ENCODE data around the gene CBLL1. TPM values are rescaled to one million over a fixed set of nuclear protein-coding genes. Genes with fewer than 3 reads are reported as not detected.

The CBLL1 gene
- total and polyA plus RNA-seq, 2 of the 4 experiments (the other 2 are of a cell fraction), result 15.6 to 19.0 TPM

DNA sequence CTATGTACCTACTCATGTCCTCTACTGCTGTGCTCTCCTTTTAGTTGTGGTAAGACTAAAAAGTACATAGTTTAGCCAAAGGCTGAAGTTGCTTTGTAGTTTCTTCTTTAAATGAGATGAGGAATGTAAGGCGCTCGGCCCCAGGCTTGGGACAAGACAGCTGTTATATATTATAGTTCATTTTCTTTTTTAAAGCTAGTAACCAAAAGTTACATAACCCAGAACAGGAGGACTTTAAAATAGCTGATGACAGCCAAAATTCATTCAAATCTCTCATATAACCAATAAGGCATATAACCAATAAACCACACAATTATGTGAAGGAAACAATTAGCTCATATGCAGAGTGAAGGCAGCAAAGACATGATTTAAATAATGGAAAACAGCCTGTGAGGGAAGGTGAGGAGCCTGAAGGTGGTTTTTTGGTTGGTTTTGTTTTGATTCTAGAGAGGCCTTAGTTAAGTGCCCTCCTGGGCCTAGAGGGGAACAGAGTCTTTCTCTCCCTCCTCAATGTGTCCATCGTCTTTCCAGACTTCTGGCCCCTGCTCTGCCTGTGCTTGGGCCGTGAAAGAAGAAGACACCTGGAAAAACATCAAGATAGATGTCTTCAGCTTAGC is 47.5 kb upstream of the CBLL1 start:
- H2AK5ac ChIP-seq (ENCODE audit: low read depth, low read length), result no peak overlapping the region
- H3K4me3 ChIP-seq (ENCODE audit: insufficient read depth, low read depth, low read length), result no peak overlapping the region
- TF ChIP-seq BHLHE40 (IDR thresholded peaks at IDR 0.05; ENCODE audit: low read depth, low read length), result no peak
- TF ChIP-seq MXI1 (IDR thresholded peaks at IDR 0.05; ENCODE audit: borderline replicate concordance, low read depth, low read length), result no peak
- no peak for TF ChIP-seq MAFK (IDR thresholded peaks at IDR 0.05; ENCODE audit: low read depth, low read length)
- no peak for TF ChIP-seq FOS (IDR thresholded peaks at IDR 0.05; ENCODE audit: low read depth, low read length)
- TF ChIP-seq CEBPB (IDR thresholded peaks at IDR 0.05; ENCODE audit: low read depth, low read length), result no peak
- TF ChIP-seq RFX5 (IDR thresholded peaks at IDR 0.05; ENCODE audit: low read depth, low read length), result no peak
- TF ChIP-seq CHD1 (IDR thresholded peaks at IDR 0.05; ENCODE audit: low read depth, low read length), result no peak
- TF ChIP-seq NFE2L2 (IDR thresholded peaks at IDR 0.05; ENCODE audit: low read depth, low read length), result no peak
- 100% methylated on average over 1 of the region's 4 CpGs; no CpG with 5 or more reads in 1 of the 2 experiments for WGBS, 2 experiments (ENCODE audit: extremely low coverage in 2 of 2, insufficient read length in 1 of 2)
- no peaks in the 10 kb centered on the region for H3K79me1 ChIP-seq (ENCODE audit: low read depth in 1 of 2, low read length in 2 of 2)
- dilution Hi-C loops (cut with HindIII; ENCODE audit: low sequenced_read_pairs, unreplicated experiment) (no loop called here), in situ Hi-C loops (cut with MboI; ENCODE audit: low sequenced_read_pairs) (no loop called here), intact Hi-C loops (cut with micrococcal nuclease) (no loop called here)
- no peak overlapping the region for H2BK5ac ChIP-seq (ENCODE audit: low read depth, low read length, poor library complexity, severe bottlenecking)
- H3K36me3 ChIP-seq (ENCODE audit: control insufficient read depth, insufficient read depth, low read length), result no peaks in the 10 kb centered on the region
- H3K23ac ChIP-seq (ENCODE audit: low read depth, low read length), result no peak overlapping the region
- no peak overlapping the region for H2AFZ ChIP-seq (replicated peaks; ENCODE audit: low read length, poor library complexity)
- POLR2A ChIA-PET (ENCODE audit: unreplicated experiment), result no interaction called here
- H4K20me1 ChIP-seq (ENCODE audit: insufficient read depth, low read length), result no peaks in the 10 kb centered on the region
- CTCF ChIA-PET, result no interaction called here
- H3K18ac ChIP-seq (ENCODE audit: low read depth, low read length), result no peak overlapping the region
- H4K8ac ChIP-seq (ENCODE audit: low read depth in 2 of 2, low read length in 2 of 2), result no peak overlapping the region
- H2BK15ac ChIP-seq (ENCODE audit: low read depth, low read length), result no peak overlapping the region
- H4K5ac ChIP-seq (ENCODE audit: low read depth, low read length), result no peak overlapping the region
- H3K9me3 ChIP-seq (ENCODE audit: control insufficient read depth, insufficient read depth, low read length), result no peaks in the 10 kb centered on the region
- H3K27me3 ChIP-seq (ENCODE audit: control insufficient read depth, insufficient read depth, low read length), result no peaks in the 10 kb centered on the region
- no TSS peak for BruUV-seq (replicated peaks)
- H2BK120ac ChIP-seq (ENCODE audit: low read depth, low read length), result no peak overlapping the region
- no peak overlapping the region for H2BK20ac ChIP-seq (ENCODE audit: low read depth, low read length)
- H3K27ac ChIP-seq (ENCODE audit: insufficient read depth, low read length), result no peak overlapping the region
- no peak overlapping the region for H3K14ac ChIP-seq (replicated peaks; ENCODE audit: low read depth, low read length)
- no peak overlapping the region for H3K9ac ChIP-seq (ENCODE audit: low read depth, low read length)
- no peak for ATAC-seq (ENCODE audit: low read depth)
- H4K91ac ChIP-seq (ENCODE audit: insufficient read depth, low read depth, low read length), result no peak overlapping the region
- H3K56ac ChIP-seq (ENCODE audit: extremely low read depth, insufficient read depth, low read length), result no peak overlapping the region
- H3K4me2 ChIP-seq (ENCODE audit: low read depth, low read length), result no peak overlapping the region
- H3K4me1 ChIP-seq (ENCODE audit: control insufficient read depth, insufficient read depth, low read length), result peaks cover 13% of the 10 kb centered on the region
- H3K9me1 ChIP-seq (ENCODE audit: insufficient read depth, low read length), result peaks cover 7% of the 10 kb centered on the region; the same call in 1 of the 2 replicates
- DNase-seq, result no peak
- no peak overlapping the region for H3K4ac ChIP-seq (ENCODE audit: low read depth, low read length)
- no peak overlapping the region for H2AK9ac ChIP-seq (replicated peaks; ENCODE audit: low read depth, low read length, poor library complexity)

Measured in IMR-90 (cell line).